Pancreas (tissue), 10 donors: ENCODE measurements around the gene MED31. TPM values are rescaled to one million over a fixed set of nuclear protein-coding genes. Genes with fewer than 3 reads are reported as not detected.

Experiments used
- ATAC-seq, 4 donors: fragments of 200-7000 bp; cut with Tn5 transposase; one replicate each; pipeline versions ENCODE4 v1.8.0 to v1.9.1; 2020; ENCODE audit warnings: mild to moderate bottlenecking in 4 of 4, moderate library complexity in 4 of 4
- DNase-seq, 6 donors: peaks; one replicate each; pipeline ENCODE4 v3.0.0-alpha.2; 2020
- FAIRE-seq: peaks from 2 replicates; lab custom pipeline; 2012; peaks lifted over from hg19 to GRCh38; lab: Jason Lieb, UNC
- H3K27ac ChIP-seq, 4 donors: fragments of 200-600 bp; sonication (generic); 1 replicate in 3 of 4; 2 replicates in 1 of 4; pipeline versions ENCODE4 v1.5.0 to v1.8.0; 2020
- H3K27me3 ChIP-seq, 4 donors: fragments of 200-600 bp; one replicate each; pipeline ENCODE4 v1.8.0; 2021
- H3K36me3 ChIP-seq, 3 donors: fragments of 200-600 bp; sonication (generic) in 1 of 3; one replicate each; pipeline versions ENCODE4 v1.5.0 to v1.8.0; 2020 to 2021
- H3K4me1 ChIP-seq, 3 donors: fragments of 200-600 bp; one replicate each; pipeline ENCODE4 v1.8.0; 2021
- H3K4me3 ChIP-seq, 4 donors: fragments of 200-600 bp; sonication (generic) in 2 of 4; one replicate each; pipeline versions ENCODE4 v1.5.0 to v1.8.0; 2020 to 2021
- H3K9me3 ChIP-seq, 4 donors: fragments of 200-600 bp; one replicate each; pipeline ENCODE4 v1.8.0; 2021
- WGBS, 2 donors: extraction: QIAGEN DNeasy Blood & Tissue Kit; methylation state at CpG; one replicate each; pipeline ENCODE4 v1.1.7; 2013; 5-methylcytosine and 5-hydroxymethylcytosine counted together
- intact Hi-C, 3 donors: fragments of 100-400 bp; cut with DNase I; formaldehyde crosslinking; loops; one replicate each; pipeline versions ENCODE4 v1.11.1 to v1.14.2; 2022
- polyA plus RNA-seq, 2 donors: library from polyadenylated mRNA; stranded (reverse); fragments of 200-250 nt; gene quantifications; one replicate each; pipeline ENCODE4 v1.2.3, GENCODE V29; 2013
- total RNA-seq, 6 donors: library from RNA; stranded (reverse); fragmentation: NEBNext Ultra II Directional in 4 of 6; extraction: Animal tissue kit (Norgen Biotek cat#: 25700) in 4 of 6; gene quantifications; one replicate each; pipeline versions ENCODE4 v1.2.1 to v1.2.4, GENCODE V29; 2021 to 2023
- TF ChIP-seq, protein P1 (sequence below), 4 donors: fragments of 200-600 bp; sonication (generic) in 3 of 4; IDR thresholded peaks; one replicate each; pipeline versions ENCODE4 v1.5.0 to v1.8.0; 2021; ENCODE audit warnings: antibody characterized with exemption in 4 of 4
- donor health status: healthy with polysubstance abuse.
- donor health status: DM: no; HTN: no; CAD: no; lungs with moderate emphysema.
- donor health status: DM: no; HTN: no; CAD: no.
- donor health status: control.
- donor health status: control.
- donor health status: Bipolar disorder and iron deficiency.
- donor health status: DM: yes; HTN: yes; CAD: no.
- donor health status: DM: no; HTN: no; CAD: no.
- donor health status: DM: no; HTN: no; CAD: no.
- donor health status: DM: yes; HTN: yes; CAD: no.

The MED31 gene
- total RNA-seq = 1 to 10 TPM; 2.2 to 7.5 (median 5.6) TPM
- 10 to 100 TPM in 1 of 2 donors, 1 to 10 TPM in 1; 7.0 to 14.5 TPM for polyA plus RNA-seq

DNA sequence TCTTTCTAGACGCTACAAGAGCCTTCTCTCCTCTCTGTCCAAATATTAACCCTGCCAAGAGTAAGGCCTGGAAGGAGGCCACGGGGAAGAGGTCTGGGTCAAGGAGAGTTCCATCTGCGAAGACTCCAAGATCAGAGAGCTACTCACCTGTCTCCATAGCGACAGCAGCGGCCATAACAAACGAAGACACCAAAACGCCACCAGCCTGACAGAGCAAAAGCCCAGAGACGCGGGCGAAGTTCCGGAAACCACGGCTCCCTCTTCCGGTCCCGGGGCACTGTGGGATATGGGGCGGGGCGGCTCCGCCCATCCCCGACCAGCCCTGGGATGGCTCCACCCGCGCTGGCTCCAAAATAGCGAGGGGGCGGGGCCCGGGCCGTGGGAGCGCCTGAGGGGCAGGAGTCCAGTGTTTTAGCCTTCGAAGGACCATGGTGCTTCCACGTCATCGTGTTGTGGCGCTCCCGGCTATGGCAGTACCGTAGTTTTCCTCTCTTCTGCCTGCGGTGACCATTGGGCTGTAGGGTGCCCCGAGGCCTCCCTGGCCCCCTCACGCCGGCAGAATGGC lies at the start of gene MED31, which contains the start of gene C17orf100:
MED31 (minus strand) TSS at position 252 of the 565 bp plus-strand sequence; CDS start at position 175, 77 bp downstream.
C17orf100 (plus strand) TSS at position 409 of the 565 bp plus-strand sequence; CDS start at position 561, 152 bp downstream.
- peak within 1 kb of the TSS; percentile 49 to 64 (median 60) for H3K4me3 ChIP-seq
- TF ChIP-seq, protein P1, sequence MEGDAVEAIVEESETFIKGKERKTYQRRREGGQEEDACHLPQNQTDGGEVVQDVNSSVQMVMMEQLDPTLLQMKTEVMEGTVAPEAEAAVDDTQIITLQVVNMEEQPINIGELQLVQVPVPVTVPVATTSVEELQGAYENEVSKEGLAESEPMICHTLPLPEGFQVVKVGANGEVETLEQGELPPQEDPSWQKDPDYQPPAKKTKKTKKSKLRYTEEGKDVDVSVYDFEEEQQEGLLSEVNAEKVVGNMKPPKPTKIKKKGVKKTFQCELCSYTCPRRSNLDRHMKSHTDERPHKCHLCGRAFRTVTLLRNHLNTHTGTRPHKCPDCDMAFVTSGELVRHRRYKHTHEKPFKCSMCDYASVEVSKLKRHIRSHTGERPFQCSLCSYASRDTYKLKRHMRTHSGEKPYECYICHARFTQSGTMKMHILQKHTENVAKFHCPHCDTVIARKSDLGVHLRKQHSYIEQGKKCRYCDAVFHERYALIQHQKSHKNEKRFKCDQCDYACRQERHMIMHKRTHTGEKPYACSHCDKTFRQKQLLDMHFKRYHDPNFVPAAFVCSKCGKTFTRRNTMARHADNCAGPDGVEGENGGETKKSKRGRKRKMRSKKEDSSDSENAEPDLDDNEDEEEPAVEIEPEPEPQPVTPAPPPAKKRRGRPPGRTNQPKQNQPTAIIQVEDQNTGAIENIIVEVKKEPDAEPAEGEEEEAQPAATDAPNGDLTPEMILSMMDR (IDR thresholded peaks at IDR 0.05) = no peak
- peaks cover 0 to 9% (median 0%) of the 10 kb centered on the region in 3 donors for H3K36me3 ChIP-seq
- ATAC-seq (peak; percentile 93 to 99 (median 94)), FAIRE-seq (peak; percentile 61), DNase-seq (peak; percentile 94 to 98 (median 98))
- 1 to 2% methylated on average over 35 of the region's 35 CpGs for WGBS, 2 donors
- no peaks in the 10 kb centered on the region for H3K9me3 ChIP-seq
- peak within 1 kb of the TSS; percentile 69 to 91 (median 85) for H3K27ac ChIP-seq
- peaks cover 12 to 33% (median 16%) of the 10 kb centered on the region in 3 donors for H3K4me1 ChIP-seq
- intact Hi-C loops = no loop called here
- no peaks in the 10 kb centered on the region for H3K27me3 ChIP-seq

DNA sequence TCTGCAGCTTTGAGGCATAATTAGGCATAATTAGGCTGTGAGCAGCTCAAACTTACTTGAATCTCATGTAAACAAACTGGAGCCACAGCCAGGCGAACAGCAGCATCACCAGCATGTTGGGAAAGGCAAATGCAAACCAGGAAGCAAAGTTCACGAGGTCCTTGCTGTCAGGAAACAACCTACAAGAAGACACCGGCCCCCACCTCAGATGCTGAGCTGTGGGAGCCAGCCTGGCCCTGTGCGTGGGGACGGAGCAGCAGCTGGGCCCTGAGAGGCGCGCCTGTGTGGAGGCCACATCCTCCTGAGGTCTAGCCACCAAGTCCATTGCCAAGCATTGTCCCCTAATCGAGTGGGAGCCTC lies 49.5 kb upstream of the MED31 start:
- DNase-seq (no peak), FAIRE-seq (no peak), ATAC-seq (no peak)
- Histone ChIP-seq H3K4me1 (no peaks in the 10 kb centered on the region), H3K4me3 (no peak overlapping the region), H3K36me3 (no peaks in the 10 kb centered on the region), H3K27me3 (no peaks in the 10 kb centered on the region), H3K9me3 (no peaks in the 10 kb centered on the region), H3K27ac (no peak overlapping the region)
- intact Hi-C loops = no loop called here
- 80 to 88% methylated on average over 8 of the region's 8 CpGs for WGBS, 2 donors
- TF ChIP-seq, protein P1 (IDR thresholded peaks at IDR 0.05) = no peak

DNA sequence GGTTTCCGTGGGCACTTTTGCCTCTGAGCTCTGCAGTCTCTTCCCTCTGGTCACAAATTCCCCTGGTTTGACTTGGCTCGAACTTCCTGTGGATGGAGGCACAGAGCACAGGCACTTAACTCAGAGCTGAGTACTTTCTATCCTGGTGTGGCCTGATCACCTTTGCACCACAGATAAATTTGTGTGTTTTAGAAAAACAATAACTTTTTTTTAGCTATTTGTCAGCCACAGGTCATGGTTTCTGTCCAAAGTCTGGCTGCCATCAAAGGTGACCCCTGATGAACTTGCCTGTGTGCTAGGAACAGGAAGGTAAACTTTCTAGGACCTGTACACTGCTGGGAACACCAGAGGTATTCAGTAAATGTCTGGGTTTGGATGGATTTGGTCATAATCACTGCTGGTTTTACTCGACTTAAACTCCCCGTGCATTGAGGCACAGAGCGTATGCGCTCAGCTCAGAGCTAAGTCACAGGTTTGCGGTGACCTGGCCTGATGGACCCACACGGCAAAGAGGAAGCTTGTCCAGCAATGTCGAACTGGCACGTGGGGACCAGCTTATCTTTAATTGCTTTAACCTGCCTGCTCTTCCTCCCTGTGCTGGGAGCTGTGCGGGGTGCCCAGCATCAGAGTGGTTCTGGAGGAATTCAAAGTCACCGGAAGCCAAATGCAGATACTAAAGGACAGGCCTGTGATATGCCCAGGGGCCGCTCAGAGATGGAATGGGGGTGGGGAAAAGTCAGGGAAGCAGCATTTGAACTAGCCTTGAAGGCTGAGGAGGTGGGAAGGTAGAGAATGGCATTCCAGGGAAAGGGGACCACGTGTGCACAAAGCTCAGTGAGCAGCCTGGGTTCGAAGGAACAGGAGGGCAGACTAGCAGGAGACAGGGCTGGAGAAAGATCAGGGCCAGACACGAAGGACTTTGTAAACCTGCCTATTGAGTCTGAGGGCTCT lies 48.9 kb upstream of the MED31 start:
- H3K4me1 ChIP-seq = no peaks in the 10 kb centered on the region
- ATAC-seq (no peak), FAIRE-seq (no peak), DNase-seq (no peak)
- H3K27me3 ChIP-seq = no peaks in the 10 kb centered on the region
- intact Hi-C loops = no loop called here
- no peak overlapping the region for H3K27ac ChIP-seq
- H3K4me3 ChIP-seq = no peak overlapping the region
- no peaks in the 10 kb centered on the region for H3K9me3 ChIP-seq
- TF ChIP-seq, protein P1 (IDR thresholded peaks at IDR 0.05) = no peak
- no peaks in the 10 kb centered on the region for H3K36me3 ChIP-seq
- WGBS, 2 donors = 67% methylated on average over 16 of the region's 16 CpGs

DNA sequence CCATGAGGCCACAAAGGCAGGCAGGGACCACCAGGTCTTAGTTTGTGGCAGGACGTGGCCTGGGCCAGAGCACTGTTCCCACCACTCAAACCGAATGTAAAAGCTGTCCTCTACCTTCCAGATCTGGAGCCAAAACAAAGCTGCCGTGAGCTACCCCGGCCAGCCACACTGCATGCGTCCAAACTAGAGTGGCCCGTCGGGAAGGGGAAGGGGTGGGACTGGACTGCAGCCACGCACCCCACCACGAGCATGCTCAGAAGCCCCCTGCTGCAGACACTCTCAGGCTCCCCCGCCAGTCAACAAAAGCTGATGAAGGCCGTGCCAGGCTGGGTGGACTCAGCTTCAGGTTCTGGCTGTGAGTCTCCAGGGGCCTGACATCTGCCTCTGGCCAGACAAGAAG lies 46.6 kb upstream of the MED31 start:
- intact Hi-C loops = no loop called here
- no peak for FAIRE-seq
- WGBS, 2 donors = 77 to 90% methylated on average over 11 of the region's 11 CpGs
- no peaks in the 10 kb centered on the region for H3K36me3 ChIP-seq
- H3K27ac ChIP-seq = no peak overlapping the region
- no peaks in the 10 kb centered on the region for H3K4me1 ChIP-seq
- no peaks in the 10 kb centered on the region for H3K9me3 ChIP-seq
- no peak for DNase-seq
- TF ChIP-seq, protein P1 (IDR thresholded peaks at IDR 0.05) = no peak
- no peaks in the 10 kb centered on the region for H3K27me3 ChIP-seq
- no peak overlapping the region for H3K4me3 ChIP-seq
- ATAC-seq = no peak
